DMS53 treated with DMSO at 0.1 percent for 48 hours (cell line): ENCODE measurements around the gene MCOLN1.

Source experiments
- DNase-seq: peaks from one replicate; lab custom pipeline; 2025; ENCODE audit not compliant: unreplicated experiment; lab: John Stamatoyannopoulos, UW

Gene MCOLN1

DNA sequence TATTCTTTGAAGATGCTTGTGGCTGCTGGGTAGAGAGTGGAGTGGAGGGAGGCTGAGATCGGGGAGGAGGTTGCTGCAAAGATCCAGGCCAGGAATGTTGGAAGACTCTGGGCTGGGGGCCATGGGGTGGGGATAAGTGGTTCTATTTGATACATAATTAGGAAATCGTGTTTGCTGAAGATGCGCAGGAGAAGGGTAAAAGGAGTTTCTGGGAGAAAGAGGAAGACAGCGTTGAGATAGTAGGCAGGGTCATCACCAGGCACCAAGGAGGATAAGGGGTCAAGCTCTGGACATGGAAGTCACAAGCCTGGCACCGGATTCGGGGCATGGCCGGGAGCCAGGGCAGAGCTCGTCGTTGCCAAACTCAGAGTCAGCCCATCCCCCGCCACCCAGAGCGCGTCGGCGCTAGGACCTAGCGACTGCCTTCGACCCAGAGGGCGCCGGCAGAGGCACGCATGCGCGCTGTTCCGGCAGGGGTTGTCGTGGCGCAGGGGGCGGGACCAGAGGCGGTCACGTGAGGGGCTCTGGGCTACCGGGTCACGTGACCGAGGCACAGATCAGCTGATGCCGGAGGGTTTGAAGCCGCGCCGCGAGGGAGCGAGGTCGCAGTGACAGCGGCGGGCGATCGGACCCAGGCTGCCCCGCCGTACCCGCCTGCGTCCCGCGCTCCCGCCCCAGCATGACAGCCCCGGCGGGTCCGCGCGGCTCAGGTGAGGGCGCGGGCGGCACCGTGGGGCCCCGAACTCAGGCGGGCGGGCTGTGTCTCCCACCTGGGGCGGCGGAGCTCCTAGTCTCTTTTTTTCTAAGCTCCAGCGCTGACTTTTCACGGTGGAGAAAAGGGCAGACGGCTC lies at the start of gene MCOLN1:
Gene MCOLN1, plus strand, starts transcription at position 553 of the 851 bp plus-strand sequence. Its CDS starts 127 bp downstream, at position 680.
- peak; percentile 85 for DNase-seq

DNA sequence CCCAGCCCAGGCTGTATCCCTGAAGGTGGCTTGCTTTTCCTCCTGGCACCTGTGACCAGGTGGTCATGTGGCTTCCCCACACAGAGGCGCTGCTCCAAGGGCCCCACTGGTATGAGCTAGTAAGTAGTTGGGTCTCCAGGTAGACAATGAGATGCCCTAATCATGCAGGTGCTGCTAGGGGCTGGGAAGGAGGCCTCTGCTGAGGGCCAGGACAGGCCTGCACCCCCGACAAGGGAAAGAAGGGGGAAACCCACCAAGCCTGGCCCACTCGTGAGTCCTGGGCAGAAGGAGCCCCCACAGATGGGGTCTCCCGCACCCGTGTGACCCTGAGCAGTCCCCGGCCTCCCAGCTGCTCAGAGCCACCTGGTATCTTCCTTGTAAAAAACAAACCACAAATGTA lies 46.8 kb upstream of the MCOLN1 start:
- no peak for DNase-seq

DNA sequence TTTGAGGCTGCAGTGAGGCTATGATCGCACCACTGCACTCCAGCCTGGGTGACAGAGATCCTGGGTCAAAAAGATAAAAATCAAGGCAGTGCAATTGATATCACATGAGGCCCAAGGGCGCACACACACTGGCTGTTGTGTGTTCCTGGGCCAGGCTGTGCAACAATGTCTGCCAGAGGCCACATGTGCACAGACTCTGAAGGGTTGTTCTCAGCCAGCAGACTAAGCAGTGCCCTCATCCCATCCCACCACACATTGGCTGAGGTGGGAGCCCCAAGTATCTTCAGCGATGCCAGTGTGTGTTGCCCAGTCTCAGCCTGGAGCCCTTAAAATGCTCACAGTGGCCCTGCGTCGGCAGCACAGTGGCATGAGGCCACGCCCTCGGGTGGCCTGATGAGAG lies 46.2 kb upstream of the MCOLN1 start:
- DNase-seq = no peak

DNA sequence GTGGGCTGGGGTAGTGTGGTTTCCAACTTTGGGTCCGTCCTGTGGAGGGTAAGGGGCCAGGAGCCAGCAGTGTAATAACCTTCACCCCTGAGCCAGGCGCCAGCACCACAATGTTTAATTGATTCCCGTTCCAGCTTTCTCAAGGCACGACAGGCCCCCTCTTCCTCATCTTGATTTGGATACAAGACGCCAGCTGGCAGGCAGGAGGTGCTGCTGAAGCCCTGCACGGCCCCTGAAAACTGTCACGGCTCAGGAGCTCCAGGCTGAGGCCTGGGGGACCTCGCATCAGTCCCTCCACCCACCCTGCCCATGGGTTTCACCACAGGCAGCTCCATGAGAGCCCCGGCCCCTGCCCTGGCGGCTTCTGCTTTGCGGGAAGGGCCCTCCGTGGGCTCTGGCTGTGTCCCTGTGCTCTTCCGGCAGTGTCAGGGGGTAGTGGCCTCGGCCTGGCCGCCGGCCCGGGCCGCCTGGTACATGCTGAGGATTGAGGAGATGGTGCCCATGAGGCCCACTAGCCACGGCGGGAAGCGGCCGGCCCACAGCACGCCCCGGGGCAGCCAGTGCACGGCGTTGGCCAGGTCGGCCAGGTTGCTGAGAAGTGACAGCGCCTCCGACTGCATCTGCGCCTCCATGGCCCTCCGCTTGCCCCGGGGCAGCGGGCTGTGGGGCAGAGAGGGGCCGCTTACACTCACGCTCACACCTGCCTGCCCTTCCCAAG lies 45.5 kb upstream of the MCOLN1 start:
- DNase-seq = no peak

DNA sequence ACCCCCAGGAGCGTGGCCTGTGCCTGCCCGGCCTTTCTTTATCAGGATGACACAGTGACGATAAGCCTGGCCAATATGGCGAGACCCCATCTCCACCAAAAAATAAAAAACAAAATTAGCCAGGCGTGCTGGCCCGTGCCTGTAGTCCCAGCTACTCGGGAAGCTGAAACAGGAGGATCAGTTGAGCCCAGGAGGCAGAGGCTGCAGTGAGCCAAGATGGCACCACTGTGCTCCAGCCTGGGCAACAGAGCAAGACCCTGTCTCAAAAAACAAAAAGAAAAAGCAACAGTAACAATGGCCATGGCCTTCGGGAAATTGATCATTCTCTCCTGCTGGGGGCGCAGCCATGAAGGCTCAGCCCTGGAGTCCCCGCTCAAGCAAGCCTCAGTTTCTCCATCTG lies 44.7 kb upstream of the MCOLN1 start:
- DNase-seq = no peak

DNA sequence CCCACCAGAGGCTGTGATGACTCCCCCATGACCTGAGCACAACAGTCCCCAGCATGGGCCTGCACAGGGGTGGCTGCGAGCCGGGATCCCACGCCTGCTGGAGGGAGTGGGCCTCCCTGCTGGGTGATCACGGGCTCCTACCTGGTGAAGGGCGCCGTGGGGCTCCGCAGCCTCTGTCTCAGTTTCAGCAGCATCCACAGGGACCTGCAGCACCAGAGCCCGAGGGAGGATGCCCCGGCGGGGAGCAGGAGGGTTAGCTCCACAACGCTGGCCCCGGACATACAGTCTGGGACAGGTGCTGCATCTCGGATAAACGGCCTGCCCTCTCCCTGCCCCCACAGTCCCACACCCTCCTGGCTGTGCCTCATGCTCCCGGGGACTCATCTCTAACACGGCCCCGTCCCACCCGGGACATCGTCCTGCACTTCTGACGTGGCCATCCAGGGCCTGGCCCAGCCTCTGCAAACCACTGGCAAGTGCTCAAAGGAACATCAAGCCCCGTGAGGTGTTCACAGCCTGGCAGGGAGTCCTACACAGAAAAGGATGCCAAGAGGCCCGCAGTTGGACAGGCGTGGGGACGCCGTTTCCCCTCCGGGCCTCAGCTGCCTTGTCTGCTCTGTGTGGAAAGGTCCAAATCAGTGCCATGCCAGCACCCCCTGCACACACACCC lies 44.1 kb upstream of the MCOLN1 start:
- DNase-seq = no peak

DNA sequence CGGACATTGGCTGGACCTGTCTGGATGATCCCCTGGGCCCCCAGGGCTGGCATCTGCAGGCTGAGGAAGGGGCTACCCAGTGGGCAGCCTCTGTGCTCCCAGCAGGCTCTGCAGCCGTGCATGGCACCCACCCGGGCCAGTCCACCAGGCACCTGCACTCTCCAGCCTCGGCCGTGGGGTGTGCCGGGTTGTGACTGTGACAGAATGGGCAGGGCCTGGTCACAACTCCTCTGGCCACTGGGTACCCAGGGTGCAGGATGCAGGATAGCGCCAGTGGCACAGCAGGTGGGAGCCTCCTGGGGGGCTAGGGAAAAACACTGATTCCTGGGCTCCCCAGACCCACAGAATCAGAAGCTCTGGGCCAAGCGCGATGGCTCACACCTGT lies 43.6 kb upstream of the MCOLN1 start:
- DNase-seq = no peak

DNA sequence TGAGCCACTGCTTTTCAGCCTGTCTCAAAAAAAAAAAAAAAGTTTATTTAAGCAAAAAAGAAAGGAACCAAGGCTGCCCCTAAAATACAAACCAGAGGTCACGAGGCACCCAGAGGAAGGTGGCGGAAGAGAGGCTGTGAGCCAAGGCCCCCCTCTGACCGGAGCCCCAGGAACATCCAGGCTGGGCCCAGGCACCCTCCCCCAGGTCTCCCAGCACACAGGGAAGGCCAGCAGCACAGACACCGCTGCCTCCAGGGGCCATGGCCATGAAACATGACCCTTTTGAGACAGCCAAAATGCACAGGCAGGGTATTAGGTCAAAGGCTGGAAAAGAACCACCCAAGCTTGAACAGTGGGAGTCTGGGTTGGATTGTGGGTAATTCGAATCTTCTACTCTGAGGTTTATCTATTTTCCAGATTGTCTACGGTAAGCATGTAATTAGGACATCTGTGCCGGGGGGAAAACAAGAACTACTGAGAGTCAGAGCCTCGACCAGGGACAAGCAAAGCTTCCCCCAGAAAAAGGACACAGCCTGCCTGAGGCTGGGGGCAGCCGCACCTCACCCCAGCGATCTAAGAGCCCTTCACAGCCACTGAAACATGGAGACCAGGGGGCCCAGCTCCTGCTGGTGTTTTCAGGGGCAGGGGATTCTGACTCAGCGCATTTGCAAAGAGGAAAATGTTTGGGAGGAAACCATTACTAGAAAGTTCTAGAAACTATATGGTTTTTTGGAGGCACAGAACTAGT lies 42.0 kb upstream of the MCOLN1 start:
- DNase-seq = no peak

DNA sequence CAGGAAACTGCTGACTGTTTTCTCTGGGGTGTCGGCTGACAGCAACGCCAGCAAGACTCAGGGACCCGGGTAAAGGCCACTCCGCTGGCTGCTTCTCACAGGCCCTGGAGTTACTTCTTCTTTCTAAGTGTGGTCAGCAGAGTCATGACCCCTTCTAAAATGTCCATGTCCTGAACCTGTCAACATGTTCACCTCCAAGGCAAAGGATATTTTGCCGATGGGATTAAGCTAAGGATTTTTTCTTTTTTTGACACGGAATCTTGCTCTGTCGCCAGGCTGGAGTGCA lies 41.5 kb upstream of the MCOLN1 start:
- DNase-seq = no peak

DNA sequence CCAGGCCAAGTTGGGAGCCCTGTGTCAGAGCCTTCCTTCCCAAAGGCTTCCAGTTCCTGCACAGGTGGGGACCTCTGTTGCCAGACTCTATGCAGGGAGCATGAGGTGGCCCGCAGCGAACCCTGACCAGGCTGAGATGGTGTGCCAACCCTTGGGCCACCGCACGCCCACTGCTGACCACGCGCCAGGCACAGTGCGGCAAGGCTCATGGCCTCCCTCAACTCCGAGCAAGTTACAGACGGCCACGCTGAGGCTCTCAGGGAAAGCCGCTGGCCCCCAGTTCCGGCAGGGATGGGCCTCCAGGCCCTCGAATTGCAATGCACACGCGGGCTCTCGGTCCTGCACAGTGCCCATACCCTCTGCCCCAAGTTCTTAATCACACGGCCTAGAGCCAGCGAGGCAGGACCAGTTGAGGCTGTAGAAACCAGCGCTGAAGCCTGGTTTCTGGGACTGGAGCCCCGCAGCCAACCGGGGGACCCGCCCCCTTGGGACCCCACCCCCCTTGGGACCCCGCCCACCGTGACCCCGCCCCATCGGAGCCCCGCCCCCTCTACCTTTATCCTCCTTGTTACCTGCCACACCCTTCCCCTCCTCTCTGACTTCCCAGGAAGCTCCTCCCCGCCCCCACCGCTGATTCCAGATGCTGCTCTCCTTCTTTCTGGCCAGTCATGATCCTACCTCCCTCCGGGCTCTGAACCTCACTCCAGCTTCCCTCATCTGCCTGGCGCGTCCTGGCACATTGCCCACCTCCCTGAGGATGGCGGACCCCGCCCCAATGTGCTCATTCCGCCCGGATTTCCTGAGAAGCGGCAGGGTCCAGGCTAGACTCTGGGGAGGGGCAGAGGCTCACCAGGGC lies 39.6 kb upstream of the MCOLN1 start:
- DNase-seq = no peak

DNA sequence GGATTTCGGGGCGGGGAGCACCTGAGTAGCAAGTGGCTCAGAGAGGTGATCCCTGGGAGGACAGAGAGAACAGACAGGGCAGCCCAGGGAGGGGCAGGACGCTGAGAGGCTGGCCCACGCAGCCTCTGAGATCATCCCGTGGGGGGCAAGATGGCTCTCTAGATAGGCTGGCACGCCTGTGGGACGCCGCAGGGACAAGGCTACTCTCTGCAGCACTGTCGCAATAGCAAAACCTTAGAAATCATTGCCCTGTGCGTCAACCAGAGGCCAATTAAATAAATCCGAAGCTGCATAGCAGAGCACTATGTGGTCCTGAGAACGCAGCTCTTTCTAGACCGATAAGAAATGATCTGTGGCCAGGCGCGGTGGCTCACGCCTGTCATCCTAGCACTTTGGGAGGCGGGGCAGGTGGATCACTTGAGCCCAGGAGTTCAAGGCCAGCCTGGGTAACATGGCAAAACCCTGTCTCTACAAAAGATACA lies 38.7 kb upstream of the MCOLN1 start:
- no peak for DNase-seq

DNA sequence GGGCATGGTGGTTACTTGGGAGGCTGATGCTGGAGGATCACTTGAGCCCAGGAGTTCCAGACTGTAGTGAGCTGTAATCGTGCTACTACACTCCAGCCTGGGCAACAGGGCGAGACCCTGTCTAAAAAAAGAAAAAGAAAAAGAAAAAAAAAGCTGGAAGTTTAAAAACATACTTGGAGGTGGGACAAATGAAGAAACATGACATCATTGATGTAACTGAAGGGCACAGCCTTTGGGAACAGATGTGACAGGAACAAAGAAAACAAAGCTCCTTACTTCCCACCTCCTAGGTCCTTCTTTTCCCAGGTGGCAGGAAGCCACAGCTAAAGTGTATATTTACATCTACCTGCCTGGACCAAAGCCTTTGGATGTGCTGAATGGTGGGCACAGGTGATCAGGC lies 35.5 kb upstream of the MCOLN1 start:
- DNase-seq = no peak

DNA sequence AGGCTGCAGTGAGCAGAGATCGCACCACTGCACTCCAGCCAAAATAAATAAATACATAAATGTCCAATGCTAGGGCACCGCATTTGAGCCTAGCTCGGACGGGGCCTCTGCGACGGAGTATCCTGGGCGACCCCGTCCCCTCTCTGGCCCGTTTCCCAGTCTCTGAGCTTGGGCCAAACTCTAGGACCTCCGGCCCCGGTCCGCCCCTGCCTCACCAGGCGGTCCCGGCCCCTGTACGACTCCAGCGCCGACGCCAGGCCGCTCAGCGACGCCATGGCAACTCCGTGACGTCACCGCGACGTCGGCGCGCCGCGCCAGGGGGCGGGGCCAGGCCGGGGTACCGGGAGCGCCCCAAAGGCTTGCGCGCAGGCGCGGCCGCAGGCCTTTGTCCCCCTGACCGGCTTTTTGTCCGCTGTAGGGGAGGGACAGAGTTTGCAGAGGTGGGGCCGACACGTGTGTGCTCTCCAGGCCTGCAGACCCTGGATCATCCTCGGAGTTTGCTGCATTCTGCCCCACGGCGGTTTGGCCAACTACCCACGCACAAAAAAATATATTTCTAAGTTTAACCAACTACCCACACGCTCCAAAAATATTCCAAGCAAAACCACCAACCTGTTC lies 33.6 kb upstream of the MCOLN1 start, which contains the start of gene PEX11G:
Gene PEX11G, minus strand, starts transcription at position 300 of the 618 bp plus-strand sequence. Its CDS starts 25 bp downstream, at position 275.
- peak; percentile 69 for DNase-seq

DNA sequence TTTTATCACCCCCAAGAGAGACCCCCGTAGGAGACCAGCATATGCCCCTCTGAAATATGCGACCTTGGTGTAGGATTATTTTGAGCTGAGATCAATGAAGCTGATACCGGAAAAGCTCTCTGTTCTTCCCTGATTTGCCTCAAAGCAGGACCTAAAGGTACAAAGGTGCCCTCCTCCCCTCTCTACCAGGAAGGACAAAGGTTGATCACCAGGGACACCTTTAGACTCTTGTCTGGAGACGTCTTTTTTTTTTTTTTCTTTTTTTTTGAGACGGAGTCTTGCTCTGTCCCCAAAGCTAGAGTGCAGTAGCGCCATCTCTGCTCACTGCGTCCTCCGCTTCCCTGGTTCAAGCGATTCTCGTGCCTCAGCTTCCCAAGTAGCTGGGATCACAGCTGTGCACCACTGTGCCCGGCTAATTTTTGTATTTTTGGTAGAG lies 32.8 kb upstream of the MCOLN1 start:
- no peak for DNase-seq

DNA sequence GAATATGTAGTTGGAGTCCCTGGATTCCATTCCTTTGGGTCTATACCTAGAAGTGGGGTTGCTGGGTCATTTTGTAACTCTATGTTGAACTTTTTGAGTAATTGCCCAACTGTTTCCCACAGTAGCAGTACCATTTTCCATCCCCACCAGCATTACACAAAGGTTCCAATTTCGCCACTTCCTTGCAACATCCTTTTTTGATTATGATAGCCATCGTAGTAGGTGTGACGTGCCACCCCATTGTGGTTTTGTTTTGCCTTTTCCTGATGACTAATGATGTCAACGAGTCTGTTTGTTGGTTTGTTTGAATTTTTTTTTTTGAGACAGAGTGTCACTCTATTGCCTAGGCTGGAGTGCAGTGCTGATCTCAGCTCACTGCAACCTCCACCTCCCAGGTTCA lies 30.3 kb upstream of the MCOLN1 start:
- DNase-seq = no peak

DNA sequence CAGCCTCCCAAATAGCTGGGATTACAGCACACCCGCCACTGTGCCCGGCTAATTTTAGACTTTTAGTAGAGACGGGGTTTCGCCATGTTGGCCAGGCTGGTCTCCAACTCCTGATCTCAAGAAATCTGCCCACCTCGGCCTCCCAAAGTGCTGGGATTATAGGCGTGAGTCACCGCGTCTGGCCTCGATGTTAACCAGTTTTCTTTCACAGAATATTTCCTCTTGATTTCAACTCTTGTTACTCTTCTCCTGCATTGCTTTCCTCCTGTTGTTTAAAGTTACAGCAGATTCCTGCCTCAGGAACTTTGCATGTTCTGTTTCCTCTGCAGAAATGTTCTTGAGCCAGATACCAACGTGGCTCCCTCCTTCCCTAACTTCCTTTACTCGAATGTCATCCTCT lies 29.9 kb upstream of the MCOLN1 start:
- DNase-seq = no peak

DNA sequence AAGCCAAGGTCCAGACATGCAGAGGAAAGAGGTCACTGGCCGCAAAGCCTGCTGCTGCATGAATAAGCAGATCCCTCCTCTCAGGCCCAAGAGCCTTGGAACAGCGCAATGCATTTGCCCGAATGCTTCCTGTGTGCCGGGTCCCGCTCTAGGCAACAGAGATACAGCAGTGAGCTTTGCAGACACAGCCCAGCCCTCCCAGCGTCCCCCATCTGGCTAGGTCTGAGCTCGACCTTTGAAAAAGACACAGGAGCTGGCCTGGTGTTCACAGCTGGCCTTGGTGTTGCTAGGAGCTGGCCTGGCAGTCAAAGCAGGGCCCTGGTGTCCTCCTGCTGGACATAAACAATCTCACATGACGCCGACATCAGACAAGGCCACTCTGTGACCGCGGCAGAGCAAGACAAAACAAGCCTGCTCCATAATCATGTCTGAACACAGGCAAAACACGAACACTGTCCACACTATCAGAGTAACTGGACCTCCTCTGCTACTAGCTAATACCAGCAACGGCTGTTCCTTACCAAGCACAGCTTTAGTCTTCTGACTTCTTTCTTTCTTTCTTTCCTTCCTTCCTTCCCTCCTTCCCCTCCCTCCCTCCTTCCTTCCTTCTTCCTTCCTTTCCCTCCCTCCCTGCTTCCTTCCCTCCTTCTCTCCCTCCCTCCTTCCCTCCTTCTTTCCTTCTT lies 27.9 kb upstream of the MCOLN1 start:
- DNase-seq = no peak

DNA sequence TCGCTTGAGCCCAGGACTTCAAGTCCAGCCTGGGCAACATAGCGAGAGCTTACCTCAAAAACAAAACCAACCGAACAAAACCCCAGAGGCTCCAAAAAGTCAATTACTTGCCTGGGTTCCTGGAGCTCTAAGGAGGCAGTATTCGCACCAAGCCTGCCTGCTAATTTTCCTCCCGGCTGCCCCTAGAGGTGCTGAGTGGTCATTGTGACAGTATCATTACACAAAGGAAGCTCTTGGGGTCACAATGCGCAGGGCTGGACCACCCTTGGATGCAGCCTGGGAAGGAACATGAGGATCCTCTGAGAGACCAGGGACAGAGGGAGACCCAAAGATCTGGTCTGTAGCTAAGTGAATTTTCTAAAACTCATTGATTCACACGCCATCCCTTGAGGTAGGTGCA lies 25.1 kb upstream of the MCOLN1 start:
- no peak for DNase-seq

DNA sequence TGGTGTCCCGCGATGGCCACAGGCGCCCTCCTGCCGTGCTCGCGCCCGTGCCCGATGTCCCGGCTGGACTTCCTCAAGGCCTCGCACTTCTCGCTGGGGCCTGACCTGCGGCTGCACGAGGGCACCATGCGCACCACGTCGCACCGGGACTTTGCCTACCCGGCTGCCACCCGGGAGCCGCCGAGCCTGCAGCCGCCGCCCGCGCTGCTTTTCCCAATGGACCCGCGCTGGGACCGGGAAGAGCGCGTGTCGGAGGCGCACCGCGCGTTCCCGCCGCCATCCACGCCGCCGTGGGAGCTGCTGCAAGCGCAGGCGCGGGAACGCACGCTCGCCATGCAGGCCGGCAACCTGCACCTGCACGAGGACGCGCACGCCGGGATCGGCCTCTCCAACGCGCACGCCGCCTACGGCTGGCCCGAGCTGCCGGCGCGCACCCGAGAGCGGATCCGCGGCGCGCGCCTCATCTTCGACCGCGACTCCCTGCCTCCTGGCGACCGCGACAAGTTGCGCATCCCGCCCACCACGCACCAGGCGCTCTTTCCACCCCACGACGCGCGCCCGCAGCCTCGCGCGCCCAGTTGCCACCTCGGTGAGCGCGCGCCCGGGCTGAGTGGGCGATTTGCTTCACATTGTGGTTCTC lies 21.5 kb upstream of the MCOLN1 start:
- peak; percentile 58 for DNase-seq
